MM.1S (cell line): ENCODE data around the gene VPS29.

Source experiments
- EZH2 ChIP-seq: fragments of 300-600 bp; sonication (generic); optimal IDR thresholded peaks from 2 replicates; pipeline ENCODE3; 2017; ENCODE audit warnings: low read depth, mild to moderate bottlenecking, antibody characterized with exemption, low read length, mixed read lengths
- EZH2phosphoT487 ChIP-seq: fragments of 300-600 bp; sonication (generic); IDR thresholded peaks from 2 replicates; pipeline ENCODE4 v1.6.1; 2018; ENCODE audit warnings: antibody characterized with exemption, low read length
- TF ChIP-seq, protein P1 (sequence below): fragments of 300-600 bp; sonication (generic); IDR thresholded peaks from 2 replicates; pipeline ENCODE4 v1.5.1; 2016; ENCODE audit warnings: antibody characterized with exemption, low read length, mixed read lengths

DNA sequence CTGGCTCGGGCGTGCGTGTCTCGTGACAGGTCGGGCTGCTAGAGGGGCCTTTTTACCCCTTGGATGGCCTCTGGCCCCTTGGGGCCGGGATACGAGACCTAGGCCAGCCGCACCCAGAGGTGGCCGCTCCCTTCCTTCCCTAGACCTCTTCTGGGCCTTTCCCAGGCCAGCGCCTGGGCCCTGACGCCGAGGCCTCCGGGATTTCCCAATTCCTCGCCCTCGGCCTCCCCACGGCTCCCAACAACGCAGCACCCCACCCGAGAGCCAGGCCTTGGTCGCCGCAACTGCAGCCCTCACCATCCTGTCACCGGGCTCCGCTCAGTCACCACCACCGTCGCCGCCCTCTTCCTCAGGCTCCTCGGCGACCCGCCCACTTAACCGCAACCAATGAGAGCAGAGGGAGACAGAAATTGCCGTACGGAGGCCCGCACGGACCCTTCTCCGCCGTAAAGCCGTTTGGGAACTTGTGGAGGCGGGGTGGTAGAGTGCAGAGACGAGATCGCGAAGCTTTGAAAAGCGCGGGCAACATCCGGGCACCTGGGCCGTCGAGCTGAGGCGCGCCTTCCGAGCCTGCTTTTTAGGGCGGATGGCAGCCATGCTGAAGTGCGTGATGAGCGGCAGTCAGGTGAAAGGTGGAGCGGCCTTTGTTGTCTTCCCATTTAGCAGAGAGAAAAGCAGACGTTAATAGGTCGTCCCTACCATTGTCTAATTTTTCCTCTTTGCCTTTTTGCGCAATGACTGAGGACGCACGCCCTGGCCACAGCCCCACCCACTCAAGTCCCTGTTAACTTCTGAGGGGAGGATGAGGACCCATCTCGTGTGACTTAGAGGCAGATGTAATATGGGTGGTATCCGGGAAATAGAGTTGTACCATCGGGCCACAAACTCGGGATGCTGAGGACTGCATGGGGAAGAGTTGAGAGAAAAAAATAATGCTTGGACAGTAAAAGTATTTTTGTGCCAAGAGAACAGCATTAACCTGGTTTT, at the start of gene VPS29, which contains the start of gene RAD9B:
- TF ChIP-seq, protein P1, sequence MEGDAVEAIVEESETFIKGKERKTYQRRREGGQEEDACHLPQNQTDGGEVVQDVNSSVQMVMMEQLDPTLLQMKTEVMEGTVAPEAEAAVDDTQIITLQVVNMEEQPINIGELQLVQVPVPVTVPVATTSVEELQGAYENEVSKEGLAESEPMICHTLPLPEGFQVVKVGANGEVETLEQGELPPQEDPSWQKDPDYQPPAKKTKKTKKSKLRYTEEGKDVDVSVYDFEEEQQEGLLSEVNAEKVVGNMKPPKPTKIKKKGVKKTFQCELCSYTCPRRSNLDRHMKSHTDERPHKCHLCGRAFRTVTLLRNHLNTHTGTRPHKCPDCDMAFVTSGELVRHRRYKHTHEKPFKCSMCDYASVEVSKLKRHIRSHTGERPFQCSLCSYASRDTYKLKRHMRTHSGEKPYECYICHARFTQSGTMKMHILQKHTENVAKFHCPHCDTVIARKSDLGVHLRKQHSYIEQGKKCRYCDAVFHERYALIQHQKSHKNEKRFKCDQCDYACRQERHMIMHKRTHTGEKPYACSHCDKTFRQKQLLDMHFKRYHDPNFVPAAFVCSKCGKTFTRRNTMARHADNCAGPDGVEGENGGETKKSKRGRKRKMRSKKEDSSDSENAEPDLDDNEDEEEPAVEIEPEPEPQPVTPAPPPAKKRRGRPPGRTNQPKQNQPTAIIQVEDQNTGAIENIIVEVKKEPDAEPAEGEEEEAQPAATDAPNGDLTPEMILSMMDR = no peak
- no peak for TF ChIP-seq EZH2
- no peak for TF ChIP-seq EZH2phosphoT487
